ENCODE measurements around the gene TTLL13. TPM values are rescaled to one million over a fixed set of nuclear protein-coding genes. Genes with fewer than 3 reads are reported as not detected.
A peak's percentile ranks its signal among the peaks of the same experiment; 100 is the strongest.
"Not testable (repeated sequence)": the region's sequence is repeated elsewhere in the genome, so short reads cannot be mapped to it uniquely, and the experiment has no call there.

Gene TTLL13
- total RNA-seq, 2 experiments from 2014 or later = 0.55 to 0.73 TPM

DNA sequence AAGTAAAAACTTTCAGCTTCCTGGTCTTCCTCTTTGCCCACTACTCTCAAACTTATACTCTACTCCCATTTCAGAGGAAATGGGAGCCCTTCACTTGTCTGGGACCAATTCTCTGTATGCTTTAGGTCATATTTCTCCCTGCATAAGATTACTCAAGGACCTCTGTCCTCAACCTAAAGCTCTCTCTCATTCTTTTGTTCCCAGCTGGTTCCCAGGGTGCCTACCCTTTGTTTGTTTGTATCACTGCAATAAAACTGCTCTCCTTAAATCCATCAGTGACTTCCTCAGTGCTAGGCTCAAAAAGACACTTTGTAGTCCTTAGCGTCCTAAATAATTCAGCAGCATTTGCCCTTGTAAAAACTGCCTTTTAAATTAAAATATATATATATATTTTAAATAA lies 19.1 kb downstream of the TTLL13 start:
- ChIA-PET POLR2A (no interaction called here), CTCF (interaction anchor here (1.0 to 2.7 kb wide), 4 partner anchors 25 to 569 kb away, joined by 3 to 10 read pairs (median 4); partner anchors contain the start of genes CIB1 and GDPGP1)
- H3K27ac Mint-ChIP-seq = peak overlapping the region; percentile 40
- H3K4me1 Mint-ChIP-seq (ENCODE audit: low read depth) = peaks cover 61% of the 10 kb centered on the region
- no peaks in the 10 kb centered on the region for H3K27me3 Mint-ChIP-seq
- H3K4me3 Mint-ChIP-seq = peak overlapping the region; percentile 58
- H3K36me3 Mint-ChIP-seq = peaks cover 42% of the 10 kb centered on the region
- intact Hi-C loops (cut with micrococcal nuclease) = no loop called here
- DNase-seq = no peak
- no peaks in the 10 kb centered on the region for H3K9me3 Mint-ChIP-seq

DNA sequence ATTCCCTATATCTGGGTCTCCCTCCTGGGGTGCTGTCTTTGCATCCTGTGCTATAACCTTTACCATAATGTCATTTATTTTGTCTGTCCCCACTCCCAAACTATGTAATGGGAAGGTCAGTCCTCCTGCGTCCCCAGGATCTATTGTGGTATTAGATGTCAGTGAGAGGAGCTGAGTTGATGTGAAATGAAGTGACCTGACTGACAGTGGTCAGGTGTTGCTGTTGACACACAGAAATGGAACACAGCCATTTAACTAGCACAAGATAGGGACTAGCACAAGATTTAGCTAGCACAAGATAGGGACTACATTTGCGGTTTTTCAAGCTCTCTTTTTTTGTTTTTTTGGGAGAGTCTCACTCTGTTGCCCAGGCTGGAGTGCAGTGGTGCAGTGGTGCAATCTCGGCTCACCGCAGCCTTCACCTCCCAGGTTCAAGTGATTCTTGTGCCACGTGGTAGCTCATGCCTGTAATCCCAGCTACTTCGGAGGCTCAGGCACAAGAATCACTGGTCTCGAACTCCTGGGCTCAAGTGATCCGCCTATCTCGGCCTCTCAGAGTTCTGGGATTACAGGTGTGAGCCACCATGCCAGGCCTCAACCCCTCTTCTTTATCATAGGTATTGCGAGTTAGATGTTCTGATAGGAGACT lies 21.3 kb downstream of the TTLL13 start:
- ChIA-PET POLR2A (no interaction called here), CTCF (interaction anchor here (0.6 to 1.0 kb wide), 2 partner anchors 22 to 686 kb away, joined by 3 read pairs; no protein-coding TSS in a partner anchor)
- H3K9me3 Mint-ChIP-seq = no peaks in the 10 kb centered on the region
- H3K4me1 Mint-ChIP-seq (ENCODE audit: low read depth) = peaks cover 54% of the 10 kb centered on the region
- no peak overlapping the region for H3K4me3 Mint-ChIP-seq
- no peaks in the 10 kb centered on the region for H3K27me3 Mint-ChIP-seq
- intact Hi-C loops (cut with micrococcal nuclease) = no loop called here
- H3K27ac Mint-ChIP-seq = peak overlapping the region; percentile 72
- H3K36me3 Mint-ChIP-seq = peaks cover 49% of the 10 kb centered on the region
- no peak for DNase-seq

- Mint-ChIP-seq H3K27me3 (no peaks in the 10 kb centered on the region), H3K4me3 (no peak overlapping the region), H3K36me3 (peaks cover 51% of the 10 kb centered on the region), H3K4me1 (ENCODE audit: low read depth) (peaks cover 53% of the 10 kb centered on the region), H3K27ac (peak overlapping the region; percentile 72), H3K9me3 (no peaks in the 10 kb centered on the region)
- no peak for DNase-seq
- POLR2A ChIA-PET = no interaction called here
- intact Hi-C loops (cut with micrococcal nuclease) = no loop called here
- CTCF ChIA-PET = no interaction called here
Observed at GRCh38 chr15:90271459-90272166, 22.3 kb downstream of the TTLL13 start.

GRCh38 chr15:90278467-90278866 lies 29.1 kb downstream of the TTLL13 start:
- H3K27ac Mint-ChIP-seq; DNase-seq; intact Hi-C loops (cut with micrococcal nuclease); H3K27me3 Mint-ChIP-seq; H3K4me3 Mint-ChIP-seq; POLR2A ChIA-PET; H3K9me3 Mint-ChIP-seq; H3K4me1 Mint-ChIP-seq (ENCODE audit: low read depth): not testable (repeated sequence)
- CTCF ChIA-PET = interaction anchor here (0.6 kb wide), 1 partner anchor 126 kb away, joined by 4 read pairs; no protein-coding TSS in a partner anchor
- H3K36me3 Mint-ChIP-seq = peaks cover 11% of the 10 kb centered on the region

DNA sequence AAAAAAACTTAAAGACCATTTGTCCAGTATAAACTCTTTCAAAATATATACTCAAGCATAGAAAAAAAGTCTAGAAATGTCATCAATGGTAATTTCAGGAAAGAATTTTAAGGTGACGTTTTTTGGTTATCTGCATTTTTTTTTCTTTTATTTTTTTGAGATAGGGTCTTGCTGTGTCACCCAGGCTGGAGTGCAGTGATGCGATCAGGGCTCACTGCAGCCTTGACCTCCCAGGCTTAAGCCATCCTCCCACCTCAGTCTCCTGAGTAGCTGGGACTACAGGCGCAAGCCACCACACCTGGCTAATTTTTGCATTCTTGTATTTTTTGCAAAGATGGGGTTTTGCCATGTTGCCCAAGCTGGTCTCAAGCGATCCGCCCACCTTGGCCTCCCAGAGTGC lies 31.4 kb downstream of the TTLL13 start:
- H3K4me1 Mint-ChIP-seq (ENCODE audit: low read depth); H3K9me3 Mint-ChIP-seq; H3K27ac Mint-ChIP-seq; CTCF ChIA-PET; H3K4me3 Mint-ChIP-seq; DNase-seq; POLR2A ChIA-PET; H3K27me3 Mint-ChIP-seq; H3K36me3 Mint-ChIP-seq; intact Hi-C loops (cut with micrococcal nuclease): not testable (repeated sequence)

DNA sequence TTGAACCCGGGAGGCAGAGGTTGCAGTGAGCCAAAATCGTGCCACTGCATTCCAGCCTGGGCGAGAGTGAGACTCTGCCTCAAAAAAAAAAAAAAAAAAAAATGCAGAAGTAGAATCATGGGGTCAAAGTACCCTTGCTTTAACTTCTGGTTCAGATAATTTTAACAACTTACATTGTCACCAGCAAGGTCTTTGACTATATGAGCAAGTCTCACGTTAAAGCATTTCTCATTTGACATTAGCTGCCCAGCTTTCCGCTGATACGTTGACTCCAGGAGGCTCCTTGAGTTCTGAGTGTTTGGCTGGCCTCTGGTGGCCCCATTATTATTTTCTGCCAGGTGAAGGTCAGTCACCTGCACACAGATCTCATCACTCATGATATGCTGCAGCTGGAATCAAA lies 32.3 kb downstream of the TTLL13 start:
- H3K27me3 Mint-ChIP-seq; intact Hi-C loops (cut with micrococcal nuclease); DNase-seq; H3K9me3 Mint-ChIP-seq; H3K36me3 Mint-ChIP-seq; H3K4me1 Mint-ChIP-seq (ENCODE audit: low read depth); POLR2A ChIA-PET; H3K4me3 Mint-ChIP-seq; H3K27ac Mint-ChIP-seq: not testable (repeated sequence)
- CTCF ChIA-PET = interaction anchor here (0.6 to 3.7 kb wide), 3 partner anchors 12 to 126 kb away, joined by 3 to 16 read pairs (median 4); partner anchors contain the start of gene TTLL13

- H3K4me1 Mint-ChIP-seq (ENCODE audit: low read depth) = no peaks in the 10 kb centered on the region
- no peak overlapping the region for H3K4me3 Mint-ChIP-seq
- no peak overlapping the region for H3K27ac Mint-ChIP-seq
- no peaks in the 10 kb centered on the region for H3K36me3 Mint-ChIP-seq
- ChIA-PET POLR2A (no interaction called here), CTCF (interaction anchor here (0.9 to 1.3 kb wide), 4 partner anchors 14 to 143 kb away, joined by 3 to 4 read pairs (median 3); no protein-coding TSS in a partner anchor)
- no peaks in the 10 kb centered on the region for H3K27me3 Mint-ChIP-seq
- H3K9me3 Mint-ChIP-seq = no peaks in the 10 kb centered on the region
- DNase-seq = peak; percentile 48
- intact Hi-C loops (cut with micrococcal nuclease) = loop anchor here (1.0 to 2.0 kb wide), 2 partner anchors 54 to 143 kb away; partner anchors contain the start of gene CIB1
Observed at GRCh38 chr15:90286678-90287077, 37.3 kb downstream of the TTLL13 start.

- H3K27ac Mint-ChIP-seq = no peak overlapping the region
- intact Hi-C loops (cut with micrococcal nuclease) = loop anchor here (2.0 kb wide), 1 partner anchor 54 kb away; the partner anchor contains the start of gene CIB1
- H3K4me3 Mint-ChIP-seq = no peak overlapping the region
- no peaks in the 10 kb centered on the region for H3K27me3 Mint-ChIP-seq
- DNase-seq = no peak
- no peaks in the 10 kb centered on the region for H3K36me3 Mint-ChIP-seq
- no peaks in the 10 kb centered on the region for H3K4me1 Mint-ChIP-seq (ENCODE audit: low read depth)
- H3K9me3 Mint-ChIP-seq = no peaks in the 10 kb centered on the region
- CTCF ChIA-PET = interaction anchor here (0.8 to 1.3 kb wide), 5 partner anchors 13 to 143 kb away, joined by 3 to 4 read pairs (median 3); no protein-coding TSS in a partner anchor
- POLR2A ChIA-PET = no interaction called here
Observed at GRCh38 chr15:90287101-90287500, 37.7 kb downstream of the TTLL13 start.

DNA sequence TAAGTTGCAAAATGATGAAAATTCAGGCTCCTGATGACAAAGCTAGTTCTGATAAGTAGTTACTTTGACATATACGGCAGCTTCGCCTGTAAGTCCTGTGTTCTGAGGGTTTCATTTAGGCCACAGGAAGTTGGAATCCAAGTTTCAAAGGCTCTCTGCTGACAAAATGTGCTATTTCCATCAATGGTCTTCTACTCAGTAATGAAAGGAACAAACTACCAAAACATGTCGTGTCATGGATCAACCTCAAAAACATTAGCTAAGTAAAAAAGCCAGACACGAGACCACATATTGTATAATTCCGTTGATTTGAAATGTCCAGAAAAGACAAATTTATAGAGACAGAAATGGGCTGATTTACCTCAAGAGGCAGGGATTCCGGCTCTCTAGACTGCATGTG lies 38.6 kb downstream of the TTLL13 start:
- Mint-ChIP-seq H3K27me3 (no peaks in the 10 kb centered on the region), H3K4me3 (no peak overlapping the region), H3K4me1 (ENCODE audit: low read depth) (no peaks in the 10 kb centered on the region), H3K27ac (no peak overlapping the region), H3K9me3 (no peaks in the 10 kb centered on the region), H3K36me3 (no peaks in the 10 kb centered on the region)
- CTCF ChIA-PET = interaction anchor here (0.8 to 1.0 kb wide), 2 partner anchors 13 to 40 kb away, joined by 3 read pairs; no protein-coding TSS in a partner anchor
- POLR2A ChIA-PET = no interaction called here
- no peak for DNase-seq
- intact Hi-C loops (cut with micrococcal nuclease) = loop anchor here (2.0 kb wide), 1 partner anchor 55 kb away; the partner anchor contains the start of gene CIB1

DNA sequence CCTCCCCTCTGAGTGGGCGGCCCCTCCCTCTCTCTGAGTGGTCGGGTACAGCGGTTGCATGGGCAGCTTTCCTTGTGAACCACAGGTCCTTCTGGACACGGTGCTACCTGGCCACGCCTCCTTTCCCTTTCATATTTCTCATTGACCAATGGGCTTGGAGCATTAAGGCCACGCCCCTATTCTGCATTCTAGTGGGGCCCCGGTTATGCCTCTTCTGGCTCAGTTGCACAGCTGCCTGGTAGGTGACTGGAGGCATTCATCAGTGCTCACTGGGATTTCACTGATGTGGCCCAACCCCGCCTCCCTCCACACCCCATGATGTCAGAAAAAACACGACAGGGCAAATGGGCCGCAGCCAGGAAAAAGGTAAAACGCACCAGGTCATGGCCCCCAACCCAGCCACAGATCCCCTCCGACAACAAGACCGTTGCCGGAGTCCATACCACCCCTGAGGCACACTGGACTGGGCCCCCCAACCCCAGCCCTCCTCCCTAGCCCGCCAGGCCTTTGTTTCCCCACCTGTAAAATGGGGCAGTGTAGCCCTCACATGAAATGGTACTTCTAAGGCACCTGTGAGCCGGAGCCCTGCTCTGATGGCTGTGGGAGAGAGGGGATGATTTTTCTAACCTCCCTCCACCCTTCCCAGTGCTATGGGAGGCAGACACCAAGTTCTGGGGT lies 42.5 kb downstream of the TTLL13 start:
- intact Hi-C loops (cut with micrococcal nuclease) = no loop called here
- Mint-ChIP-seq H3K27me3 (no peaks in the 10 kb centered on the region), H3K27ac (no peak overlapping the region), H3K36me3 (no peaks in the 10 kb centered on the region), H3K9me3 (no peaks in the 10 kb centered on the region), H3K4me1 (ENCODE audit: low read depth) (peaks cover 5% of the 10 kb centered on the region), H3K4me3 (no peak overlapping the region)
- ChIA-PET CTCF (interaction anchor here (0.6 to 4.0 kb wide), 4 partner anchors 12 to 741 kb away, joined by 3 to 53 read pairs (median 3); no protein-coding TSS in a partner anchor), POLR2A (no interaction called here)
- DNase-seq = peak; percentile 33

- H3K4me3 Mint-ChIP-seq; intact Hi-C loops (cut with micrococcal nuclease); H3K36me3 Mint-ChIP-seq; H3K27ac Mint-ChIP-seq; H3K27me3 Mint-ChIP-seq; H3K9me3 Mint-ChIP-seq; H3K4me1 Mint-ChIP-seq (ENCODE audit: low read depth): not testable (repeated sequence)
- peak; percentile 84 for DNase-seq
- POLR2A ChIA-PET = interaction anchor here (0.6 kb wide), 1 partner anchor 596 kb away, joined by 3 read pairs; no protein-coding TSS in a partner anchor
- CTCF ChIA-PET = interaction anchor here (0.6 to 4.0 kb wide), 34 partner anchors 10 to 740 kb away, joined by 3 to 53 read pairs (median 3); partner anchors contain the start of genes CIB1, GDPGP1 and SEMA4B
Observed at GRCh38 chr15:90293040-90293810, 43.9 kb downstream of the TTLL13 start.
